GM12878 (cell line): ENCODE results near the gene FBLN1. TPM values are rescaled to one million over a fixed set of nuclear protein-coding genes. Genes with fewer than 3 reads are reported as not detected.

ENCODE experiments used
- ATAC-seq: fragments of 200-7000 bp; cut with Tn5 transposase; 3 replicates; pipeline ENCODE4 v1.9.1; 2020; ENCODE audit warnings: mild to moderate bottlenecking, moderate library complexity
- BruUV-seq: library from RNA; stranded (reverse); fragments of 400-500 nt; replicated peaks from 2 replicates; lab custom pipeline; 2021; lab: Mats Ljungman, UMichigan
- CTCF ChIA-PET: fragments of 300-600 bp; sonication (Branson Sonifier 250); formaldehyde crosslinking; extraction: SDS; loops from one replicate; lab custom pipeline; 2021; ENCODE audit warnings: inconsistent platforms; lab: Yijun Ruan, JAX
- POLR2A ChIA-PET: fragments of 350-600 bp; formaldehyde crosslinking; extraction: SDS; loops from one replicate; lab custom pipeline; 2021; ENCODE audit warnings: inconsistent platforms; lab: Charles Lee
- RAD21 ChIA-PET: fragments of 300-600 bp; sonication (Branson Sonifier 250); formaldehyde crosslinking; loops from one replicate; lab custom pipeline; 2023; ENCODE audit warnings: antibody characterized with exemption; ENCODE audit not compliant: unreplicated experiment; lab: Charles Lee
- SMC1A ChIA-PET: fragments of 300-600 bp; sonication (Branson Sonifier 250); formaldehyde crosslinking; loops from one replicate; lab custom pipeline; 2023; ENCODE audit not compliant: unreplicated experiment, uncharacterized antibody; lab: Charles Lee
- DNase-seq: peaks from one replicate; pipeline ENCODE4 v3.0.0-alpha.2; 2011; ENCODE audit warnings: low read depth, low spot score
- FAIRE-seq: peaks from 3 replicates; lab custom pipeline; 2011; peaks lifted over from hg19 to GRCh38; lab: Jason Lieb, UNC
- H2AFZ ChIP-seq: 2 replicates; pipeline ENCODE4 v1.6.0; 2011; ENCODE audit warnings: low read depth, low read length, control low read depth; ENCODE audit not compliant: control insufficient read depth
- H3K27ac ChIP-seq: 2 replicates; pipeline ENCODE4 v1.5.1; 2011; ENCODE audit warnings: control low read depth; ENCODE audit not compliant: control insufficient read depth, insufficient read depth
- H3K27me3 ChIP-seq, 2 experiments: replicated peaks in 1 of 2; 2 replicates each; pipeline versions ENCODE4 v1.6.0 to v1.6.1; 2011; ENCODE audit warnings: low read length in 1 of 2; ENCODE audit not compliant: control insufficient read depth in 2 of 2, insufficient read depth in 2 of 2
- H3K36me3 ChIP-seq, 2 experiments: 2 replicates each; pipeline ENCODE4 v1.5.1; 2011; ENCODE audit warnings: low read length in 1 of 2; ENCODE audit not compliant: control insufficient read depth in 2 of 2, insufficient read depth in 2 of 2
- H3K4me1 ChIP-seq: 2 replicates; pipeline ENCODE4 v1.6.1; 2011; ENCODE audit warnings: mild to moderate bottlenecking, low read length, moderate library complexity, mixed read lengths; ENCODE audit not compliant: control insufficient read depth, insufficient read depth
- H3K4me2 ChIP-seq: 2 replicates; pipeline ENCODE4 v1.6.0; 2011; ENCODE audit warnings: control low read depth; ENCODE audit not compliant: control insufficient read depth, insufficient read depth
- H3K4me3 ChIP-seq: fragments of 200-600 bp; sonication (generic); 2 replicates; pipeline ENCODE4 v1.5.1; 2016
- H3K79me2 ChIP-seq: 2 replicates; pipeline ENCODE4 v1.6.0; 2011; ENCODE audit warnings: low read length; ENCODE audit not compliant: control insufficient read depth, insufficient read depth
- H3K9ac ChIP-seq: 2 replicates; pipeline ENCODE4 v1.8.0; 2011; ENCODE audit warnings: low read length, control low read depth, mixed read lengths; ENCODE audit not compliant: control insufficient read depth, insufficient read depth
- H3K9me3 ChIP-seq: replicated peaks from 3 replicates; pipeline ENCODE4 v1.5.1; 2011; ENCODE audit warnings: mild to moderate bottlenecking, low read length; ENCODE audit not compliant: control insufficient read depth, insufficient read depth
- H4K20me1 ChIP-seq: 2 replicates; pipeline ENCODE4 v1.6.0; 2011; ENCODE audit not compliant: control insufficient read depth, insufficient read depth
- CBFB ChIP-seq: IDR thresholded peaks from 2 replicates; pipeline ENCODE4 v1.6.1; 2016; ENCODE audit warnings: antibody characterized with exemption, low read depth
- E2F8 ChIP-seq: fragments of 450-650 bp; IDR thresholded peaks from 2 replicates; pipeline ENCODE4 v1.6.1; 2018; ENCODE audit warnings: mild to moderate bottlenecking, low read depth, moderate library complexity; ENCODE audit not compliant: partially characterized antibody
- NR2F1 ChIP-seq: fragments of 450-650 bp; conservative IDR thresholded peaks from 2 replicates; pipeline ENCODE4 v1.6.1; 2017; ENCODE audit warnings: mild to moderate bottlenecking
- NRF1 ChIP-seq: conservative IDR thresholded peaks from 2 replicates; pipeline ENCODE4 v1.6.1; 2011; ENCODE audit warnings: mild to moderate bottlenecking, low read depth, low read length, improper control_type of control experiment
- PBX3 ChIP-seq: IDR thresholded peaks from 2 replicates; pipeline ENCODE4 v1.6.1; 2011; ENCODE audit warnings: mild to moderate bottlenecking, low read depth, low read length, moderate library complexity; ENCODE audit not compliant: insufficient replicate concordance
- REST ChIP-seq: IDR thresholded peaks from 2 replicates; pipeline ENCODE4 v1.6.1; 2012; ENCODE audit warnings: mild to moderate bottlenecking, low read depth, low read length
- SMC3 ChIP-seq: IDR thresholded peaks from 2 replicates; pipeline ENCODE4 v1.6.1; 2011; ENCODE audit warnings: low read length, improper control_type of control experiment, borderline replicate concordance
- USF2 ChIP-seq: IDR thresholded peaks from 2 replicates; pipeline ENCODE4 v1.6.1; 2011; ENCODE audit warnings: low read depth, low read length, improper control_type of control experiment, borderline replicate concordance
- WGBS: methylation state at CpG from one replicate; pipeline ENCODE4 v1.1.6; 2016; ENCODE audit warnings: low lambda C conversion rate; ENCODE audit not compliant: insufficient replicate concordance, insufficient coverage; ENCODE audit errors: missing lambda C conversion rate; 5-methylcytosine and 5-hydroxymethylcytosine counted together
- in situ Hi-C: fragments of 300-500 bp; cut with MboI; formaldehyde crosslinking; loops from 9 replicates; pipeline ENCODE4 v1.14.3; 2018; ENCODE audit warnings: mixed read lengths
- intact Hi-C: fragments of 100-400 bp; cut with micrococcal nuclease; formaldehyde crosslinking; loops from one replicate; pipeline ENCODE4 v1.14.2; 2022; ENCODE audit not compliant: unreplicated experiment
- polyA plus RNA-seq, 11 experiments: library from polyadenylated mRNA; depleted of rRNA in 4 of 11; unstranded in 6 of 11; stranded (reverse) in 5 of 11; fragments of >200 nt; fragmentation: Nextera tagmentation in 4 of 11; fragmentation: Illumina TruSeq in 1 of 11; extraction: Ambion mirVana in 4 of 11; extraction: Trizol in 1 of 11; gene quantifications; 1 replicate in 1 of 11; 2 replicates in 10 of 11; pipeline versions ENCODE4 v1.2.1 to v1.2.3, GENCODE V29; 2011 to 2016; ENCODE audit warnings: inconsistent platforms in 2 of 11, missing spikeins in 2 of 11, low read depth in 1 of 11
- total RNA-seq, 4 experiments: library from RNA; depleted of rRNA in 3 of 4; stranded (reverse); fragments of >200 nt in 3 of 4; fragmentation: Illumina TruSeq in 1 of 4; extraction: Trizol in 1 of 4; gene quantifications; 2 replicates each; pipeline versions ENCODE4 v1.2.1 to v1.2.3, GENCODE V29; 2013 to 2021
- TF ChIP-seq, protein P1 (sequence below): IDR thresholded peaks from 2 replicates; pipeline ENCODE4 v1.6.1; 2012; ENCODE audit warnings: low read depth, low read length, improper control_type of control experiment
- TF ChIP-seq, protein P2 (sequence below): IDR thresholded peaks from 2 replicates; pipeline ENCODE4 v1.6.1; 2012; ENCODE audit warnings: low read length, inconsistent platforms

The FBLN1 gene
- total and polyA plus RNA-seq, 10 of the 15 experiments (the other 5 are each of a cell fraction or from before 2014, with no cell fraction given): 0.20 to 0.51 TPM; not detected in 8

- Histone ChIP-seq H3K27ac (no peak overlapping the region), H3K27me3 (no peaks in the 10 kb centered on the region; a peak in 2 of 4 replicates), H3K79me2 (no peaks in the 10 kb centered on the region), H3K9me3 (no peaks in the 10 kb centered on the region), H3K4me1 (no peaks in the 10 kb centered on the region), H3K4me3 (no peak overlapping the region), H3K9ac (no peak overlapping the region), H3K36me3 (no peaks in the 10 kb centered on the region), H3K4me2 (no peak overlapping the region), H4K20me1 (no peaks in the 10 kb centered on the region), H2AFZ (no peak overlapping the region)
- FAIRE-seq (no peak), ATAC-seq (no peak), DNase-seq (no peak)
- ChIA-PET SMC1A (no interaction called here), RAD21 (no interaction called here), CTCF (no interaction called here), POLR2A (no interaction called here)
- in situ Hi-C loops: no loop called here
- WGBS: 40% methylated on average over 14 of the region's 14 CpGs
- intact Hi-C loops: no loop called here
- BruUV-seq: no TSS peak
- TF ChIP-seq REST: no peak
- TF ChIP-seq, protein P1, sequence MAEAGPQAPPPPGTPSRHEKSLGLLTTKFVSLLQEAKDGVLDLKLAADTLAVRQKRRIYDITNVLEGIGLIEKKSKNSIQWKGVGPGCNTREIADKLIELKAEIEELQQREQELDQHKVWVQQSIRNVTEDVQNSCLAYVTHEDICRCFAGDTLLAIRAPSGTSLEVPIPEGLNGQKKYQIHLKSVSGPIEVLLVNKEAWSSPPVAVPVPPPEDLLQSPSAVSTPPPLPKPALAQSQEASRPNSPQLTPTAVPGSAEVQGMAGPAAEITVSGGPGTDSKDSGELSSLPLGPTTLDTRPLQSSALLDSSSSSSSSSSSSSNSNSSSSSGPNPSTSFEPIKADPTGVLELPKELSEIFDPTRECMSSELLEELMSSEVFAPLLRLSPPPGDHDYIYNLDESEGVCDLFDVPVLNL: no peak
- no peak for TF ChIP-seq NR2F1
- TF ChIP-seq E2F8: no peak
- TF ChIP-seq NRF1: no peak
- no peak for TF ChIP-seq CBFB
- no peak for TF ChIP-seq PBX3
- no peak for TF ChIP-seq USF2
- TF ChIP-seq, protein P2, sequence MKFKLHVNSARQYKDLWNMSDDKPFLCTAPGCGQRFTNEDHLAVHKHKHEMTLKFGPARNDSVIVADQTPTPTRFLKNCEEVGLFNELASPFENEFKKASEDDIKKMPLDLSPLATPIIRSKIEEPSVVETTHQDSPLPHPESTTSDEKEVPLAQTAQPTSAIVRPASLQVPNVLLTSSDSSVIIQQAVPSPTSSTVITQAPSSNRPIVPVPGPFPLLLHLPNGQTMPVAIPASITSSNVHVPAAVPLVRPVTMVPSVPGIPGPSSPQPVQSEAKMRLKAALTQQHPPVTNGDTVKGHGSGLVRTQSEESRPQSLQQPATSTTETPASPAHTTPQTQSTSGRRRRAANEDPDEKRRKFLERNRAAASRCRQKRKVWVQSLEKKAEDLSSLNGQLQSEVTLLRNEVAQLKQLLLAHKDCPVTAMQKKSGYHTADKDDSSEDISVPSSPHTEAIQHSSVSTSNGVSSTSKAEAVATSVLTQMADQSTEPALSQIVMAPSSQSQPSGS: no peak
- TF ChIP-seq SMC3: no peak
Measured at GRCh38 chr22:45455212-45455611, 47.5 kb upstream of the FBLN1 start.
